GM10248 (cell line): Measurements from ENCODE around the gene HIRA.

Experiments
- CTCF ChIA-PET: fragments of 300-600 bp; sonication (Branson Sonifier 250); formaldehyde crosslinking; extraction: SDS; loops from one replicate; lab custom pipeline; 2021; ENCODE audit warnings: antibody characterized with exemption; lab: Yijun Ruan, JAX
- POLR2A ChIA-PET: fragments of 350-650 bp; sonication (Branson Sonifier 250); formaldehyde crosslinking; extraction: SDS; loops from one replicate; lab custom pipeline; 2020; ENCODE audit warnings: antibody characterized with exemption; lab: Yijun Ruan, JAX
- DNase-seq: peaks from one replicate; pipeline ENCODE4 v3.0.0; 2012; ENCODE audit errors: extremely low spot score
- CTCF ChIP-seq: IDR thresholded peaks from 2 replicates; pipeline ENCODE4 v1.5.1; 2012; ENCODE audit warnings: mild to moderate bottlenecking, low read depth; ENCODE audit errors: extremely low read depth, missing control alignments, control extremely low read depth

HIRA gene

GRCh38 chr22:19422440-19423301 is 8.9 kb downstream of the HIRA start:
- no peak for DNase-seq
- ChIA-PET CTCF (interaction anchor here (1.3 kb wide), 1 partner anchor 20 kb away, joined by 3 read pairs; no protein-coding TSS in a partner anchor), POLR2A (no interaction called here)
- no peak for TF ChIP-seq CTCF

- CTCF ChIA-PET: interaction anchor here (0.9 to 1.2 kb wide), 2 partner anchors 24 to 34 kb away, joined by 3 read pairs; no protein-coding TSS in a partner anchor
- no peak for DNase-seq
- no peak for TF ChIP-seq CTCF
- POLR2A ChIA-PET: no interaction called here
Measured at GRCh38 chr22:19420321-19420720, 11.2 kb downstream of the HIRA start.

- no peak for TF ChIP-seq CTCF
- CTCF ChIA-PET: interaction anchor here (0.9 to 1.2 kb wide), 2 partner anchors 9 to 23 kb away, joined by 3 read pairs; no protein-coding TSS in a partner anchor
- POLR2A ChIA-PET: no interaction called here
- peak; percentile 52 for DNase-seq
Measured at GRCh38 chr22:19419464-19420178, 11.9 kb downstream of the HIRA start.

GRCh38 chr22:19419086-19419463 is 12.5 kb downstream of the HIRA start:
- CTCF ChIA-PET: interaction anchor here (0.9 to 1.2 kb wide), 2 partner anchors 8 to 23 kb away, joined by 3 read pairs; no protein-coding TSS in a partner anchor
- POLR2A ChIA-PET: no interaction called here
- DNase-seq: peak; percentile 29
- TF ChIP-seq CTCF: no peak

GRCh38 chr22:19412923-19413322 is 18.6 kb downstream of the HIRA start:
- CTCF ChIA-PET: interaction anchor here (1.8 kb wide), 1 partner anchor 15 kb away, joined by 4 read pairs; no protein-coding TSS in a partner anchor
- no peak for DNase-seq
- POLR2A ChIA-PET: no interaction called here
- no peak for TF ChIP-seq CTCF

- no peak for TF ChIP-seq CTCF
- CTCF ChIA-PET: interaction anchor here (1.8 kb wide), 1 partner anchor 16 kb away, joined by 4 read pairs; no protein-coding TSS in a partner anchor
- no peak for DNase-seq
- POLR2A ChIA-PET: no interaction called here
Measured at GRCh38 chr22:19412478-19412877, 19.1 kb downstream of the HIRA start.
